A673 (cell line): ENCODE results near the gene SNED1.

ENCODE experiments used
- CTCF ChIP-seq: fragments of 300-800, 200-600 bp; sonication (generic); conservative IDR thresholded peaks from 2 replicates; pipeline ENCODE4 v1.5.1; 2017; ENCODE audit warnings: low read depth, mild to moderate bottlenecking, antibody characterized with exemption, low read length, moderate library complexity, mixed read lengths
- EZH2 ChIP-seq: fragments of 200-600 bp; sonication (generic); IDR thresholded peaks from 2 replicates; pipeline ENCODE4 v1.6.1; 2017; ENCODE audit warnings: borderline replicate concordance, low read depth, mild to moderate bottlenecking, mixed read lengths, antibody characterized with exemption, low read length; ENCODE audit not compliant: poor library complexity, severe bottlenecking

- TF ChIP-seq CTCF: no peak
- TF ChIP-seq EZH2: no peak
These were observed 4.8 kb upstream of the SNED1 start for GRCh38 chr2:240993446-240994170.
